Stimulated activated CD4-positive, alpha-beta T cell treated with anti-CD3 and anti-CD28 coated beads, Interleukin-12 subunit alpha, Interleukin-12 subunit beta, amount 100 ng/mL, for 24 hours (primary cell): ENCODE results near the gene C2orf68.
"Not testable (repeated sequence)": the region's sequence is repeated elsewhere in the genome, so short reads cannot be mapped to it uniquely, and the experiment has no call there.

Experiments used
- DNase-seq, 2 experiments: peaks; one replicate each; pipeline ENCODE4 v3.0.0-alpha.2; 2020; ENCODE audit warnings: low read depth in 2 of 2

C2orf68 gene

DNA sequence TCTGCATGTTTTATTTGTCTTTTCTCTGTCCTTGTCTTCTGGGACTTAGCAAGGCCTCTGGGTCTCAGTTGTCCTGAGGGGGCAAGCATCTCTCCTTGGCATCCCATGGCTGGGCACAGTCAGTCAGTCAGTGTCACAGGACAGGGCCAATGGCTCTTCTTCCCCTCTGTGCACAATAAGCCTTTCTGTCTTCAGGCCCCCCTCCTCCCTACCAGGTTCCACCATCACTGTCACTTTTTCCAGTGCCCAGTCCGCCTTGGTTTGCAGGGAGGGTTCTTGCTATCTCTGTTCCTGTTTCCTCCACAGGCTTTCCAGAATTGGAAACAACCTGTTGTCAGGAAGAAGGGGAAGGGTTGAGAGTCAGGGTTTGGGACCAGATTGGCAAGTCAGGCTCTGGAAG, 29.4 kb downstream of the C2orf68 start:
- DNase-seq, result no peak

DNA sequence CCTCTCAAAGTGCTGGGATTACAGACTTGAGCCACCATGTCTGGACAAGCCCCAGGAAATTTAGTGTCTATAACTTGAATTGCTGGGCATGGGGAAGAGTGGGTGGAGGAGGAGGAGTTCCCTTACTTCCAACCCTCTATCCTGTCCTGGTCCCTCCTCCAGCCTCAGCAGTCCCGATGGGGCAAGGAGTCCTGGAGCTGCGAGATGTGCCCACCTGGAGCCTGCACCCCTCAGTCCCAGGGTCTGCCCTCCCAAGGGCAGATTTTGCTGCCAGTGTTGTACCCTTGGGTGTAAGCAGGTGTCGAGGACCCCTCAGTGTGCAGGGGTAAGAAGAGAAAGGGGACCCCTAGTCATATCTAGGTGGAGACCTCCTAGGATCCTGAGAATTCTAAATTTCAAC, 31.7 kb downstream of the C2orf68 start:
- DNase-seq, result no peak

DNA sequence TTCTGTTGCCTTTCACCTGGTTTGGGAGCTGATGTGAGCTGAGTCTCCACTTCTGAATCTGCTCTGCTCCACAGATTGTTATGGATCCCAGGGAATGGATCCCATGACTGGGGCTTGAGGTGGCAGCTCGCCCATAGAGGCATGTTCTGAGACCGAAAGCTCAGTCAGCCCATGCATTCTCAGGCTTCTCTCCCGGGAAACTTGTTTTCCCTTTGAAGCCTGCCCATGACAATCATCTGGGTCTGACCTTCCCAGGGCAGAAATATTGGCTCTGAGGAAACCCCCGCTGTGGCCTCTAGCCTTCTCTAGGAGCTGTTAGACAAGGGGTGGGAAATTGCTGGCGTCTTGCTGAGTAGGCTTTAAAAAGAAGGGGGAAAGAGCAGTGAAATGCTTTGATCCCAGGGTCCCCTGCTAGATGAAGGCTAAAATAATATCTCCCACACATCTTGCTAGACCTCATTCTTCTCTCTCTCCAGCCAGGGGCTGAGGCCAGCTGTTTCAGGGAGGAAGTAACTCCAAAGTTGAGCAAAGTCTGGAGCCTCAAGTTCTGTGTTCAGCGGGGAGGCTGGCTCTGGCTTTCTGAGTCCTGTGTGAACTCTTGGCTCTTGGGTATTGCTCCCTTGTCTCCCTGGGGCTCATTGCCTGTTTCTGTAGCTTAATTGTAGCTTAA, 32.5 kb downstream of the C2orf68 start:
- DNase-seq, result no peak

DNA sequence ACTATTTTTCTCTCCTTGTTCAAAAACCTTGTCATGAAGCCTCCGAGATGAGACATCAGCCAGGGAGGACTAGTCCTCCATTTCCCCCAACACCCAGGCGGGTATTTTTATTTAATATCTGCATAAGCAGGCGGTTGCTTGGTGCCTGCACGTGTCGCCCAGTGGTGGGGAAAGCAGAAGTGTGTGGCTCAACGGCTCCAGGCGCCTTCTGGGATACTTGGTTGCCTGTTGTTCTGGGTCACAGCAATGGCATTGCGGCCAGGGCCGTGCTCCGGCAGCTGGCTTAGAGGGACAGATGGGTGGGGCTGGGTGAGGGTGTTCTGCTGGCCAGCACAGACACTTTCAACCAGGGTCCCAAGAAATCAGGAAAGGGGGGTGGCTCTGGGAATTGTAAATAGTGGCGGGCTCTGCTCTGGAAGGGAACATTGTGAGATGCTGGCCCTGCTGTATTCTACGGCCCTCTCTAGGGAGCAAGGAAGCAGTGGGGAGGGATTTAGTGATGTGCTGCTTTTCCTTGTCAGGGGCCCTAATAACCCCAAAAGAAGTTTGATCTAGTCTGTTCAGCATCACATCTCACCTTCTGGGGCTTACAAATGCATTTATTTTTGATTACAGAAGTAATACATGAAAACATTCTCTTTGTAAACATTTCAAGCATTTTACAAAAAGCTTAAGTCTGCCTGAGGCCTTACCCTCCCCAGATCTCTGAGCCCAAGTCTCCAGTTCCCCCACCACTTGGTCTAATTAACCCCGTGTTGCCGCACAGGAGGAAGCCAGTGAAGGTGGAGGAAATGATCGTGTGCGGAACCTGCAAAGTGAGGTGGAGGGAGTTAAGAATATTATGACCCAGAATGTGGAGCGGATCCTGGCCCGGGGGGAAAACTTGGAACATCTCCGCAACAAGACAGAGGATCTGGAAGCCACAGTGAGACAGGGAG, 33.4 kb downstream of the C2orf68 start:
- no peak for DNase-seq

DNA sequence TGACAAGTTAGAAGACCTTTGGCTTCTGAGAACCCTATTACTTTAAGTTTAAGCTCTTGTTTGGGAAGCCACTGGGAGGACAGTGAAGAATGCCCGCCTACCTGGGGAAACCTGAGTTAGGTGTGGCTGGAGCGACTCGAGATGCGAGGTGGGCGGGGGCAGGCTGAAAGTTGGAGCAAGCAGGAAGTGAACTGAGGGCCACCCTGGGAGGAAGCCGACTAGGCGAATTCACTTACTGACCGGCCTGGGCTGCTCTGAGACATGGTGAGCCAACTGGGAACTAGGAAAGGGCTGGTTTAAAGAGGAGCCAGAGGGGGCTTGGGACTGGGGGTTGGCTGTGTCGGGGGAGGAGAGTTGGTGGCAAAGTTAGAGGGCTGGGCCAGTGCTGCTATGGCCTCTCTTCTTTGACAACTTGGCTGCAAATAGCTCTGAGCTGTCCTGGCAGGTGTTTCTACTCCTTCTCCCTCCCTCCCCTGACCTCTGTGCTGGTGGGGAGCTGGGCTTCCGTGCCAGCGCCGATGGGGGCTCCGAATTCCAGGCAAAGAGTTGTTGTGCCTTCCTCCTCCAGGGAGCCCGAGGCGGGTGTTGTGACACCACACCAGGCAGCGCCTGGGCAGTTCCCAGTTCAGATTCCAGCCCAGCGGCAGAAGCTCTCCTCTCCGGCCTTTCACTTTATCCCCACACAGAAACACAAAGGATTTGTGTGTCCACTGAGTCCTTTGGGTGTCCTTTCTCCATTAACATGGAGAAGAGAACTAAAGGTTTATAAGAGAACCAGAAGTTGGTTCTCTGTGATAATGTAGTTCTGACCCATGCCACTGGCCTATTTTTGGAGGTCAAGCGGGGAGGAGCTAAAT, 34.3 kb downstream of the C2orf68 start, which contains the start of gene VAMP8:
Gene VAMP8, plus strand, starts transcription at position 201 of the 857 bp plus-strand sequence. Its CDS starts 61 bp downstream, at position 262.
- DNase-seq, result peak; percentile 29 to 63

DNA sequence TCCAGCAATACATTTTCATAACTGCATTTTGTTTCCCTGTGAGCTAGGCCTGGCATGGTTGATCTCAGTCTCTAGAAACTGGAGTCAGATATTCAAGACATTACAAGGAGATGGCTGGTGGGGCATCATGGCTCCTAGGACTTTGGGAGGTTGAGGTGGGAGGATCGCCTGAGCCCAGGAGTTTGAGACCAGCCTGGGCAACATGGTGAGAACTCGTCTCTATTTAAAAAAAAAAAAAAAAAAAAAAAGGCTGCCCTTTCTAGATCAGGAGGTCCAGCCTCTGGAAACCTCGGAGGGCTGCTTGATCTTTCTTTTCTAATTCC, 34.8 kb downstream of the C2orf68 start:
- DNase-seq, result no peak

DNA sequence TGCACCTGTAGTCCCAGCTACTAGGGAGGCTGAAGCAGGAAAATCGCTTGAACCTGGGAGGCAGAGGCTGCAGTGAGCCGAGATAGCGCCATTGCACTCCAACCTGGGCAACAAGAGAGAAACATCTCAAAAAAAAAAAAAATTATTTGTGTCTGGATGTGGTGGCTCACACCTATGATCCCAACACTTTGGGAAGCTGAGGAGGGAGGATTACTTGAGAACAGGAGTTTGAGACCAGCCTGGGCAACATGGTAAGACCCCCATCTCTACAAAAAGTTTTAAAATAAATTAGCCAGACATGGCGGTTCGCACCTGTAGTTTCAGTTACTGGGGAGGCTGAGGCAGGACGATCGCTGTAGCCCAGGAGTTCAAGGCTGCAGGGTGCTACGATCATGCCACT, 36.1 kb downstream of the C2orf68 start:
- DNase-seq, result no peak

DNA sequence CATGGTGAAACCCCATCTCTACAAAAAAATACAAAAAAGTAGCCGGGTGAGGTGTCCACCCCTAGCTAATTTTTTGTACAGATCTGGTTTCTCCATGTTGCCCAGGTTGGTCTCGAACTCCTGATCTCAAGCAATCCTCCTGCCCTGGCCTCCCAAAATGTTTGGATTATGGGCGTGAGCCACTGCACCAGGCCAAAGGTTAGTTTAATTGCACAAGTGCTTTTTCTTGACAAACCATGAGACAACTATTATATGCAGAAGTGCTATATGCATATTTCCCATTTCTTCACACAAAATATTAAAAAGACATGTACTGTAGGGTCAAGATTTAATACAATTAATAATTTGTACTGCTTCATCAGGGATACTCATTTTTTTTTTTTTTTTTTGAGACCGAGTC, 45.6 kb downstream of the C2orf68 start:
- no peak for DNase-seq

DNA sequence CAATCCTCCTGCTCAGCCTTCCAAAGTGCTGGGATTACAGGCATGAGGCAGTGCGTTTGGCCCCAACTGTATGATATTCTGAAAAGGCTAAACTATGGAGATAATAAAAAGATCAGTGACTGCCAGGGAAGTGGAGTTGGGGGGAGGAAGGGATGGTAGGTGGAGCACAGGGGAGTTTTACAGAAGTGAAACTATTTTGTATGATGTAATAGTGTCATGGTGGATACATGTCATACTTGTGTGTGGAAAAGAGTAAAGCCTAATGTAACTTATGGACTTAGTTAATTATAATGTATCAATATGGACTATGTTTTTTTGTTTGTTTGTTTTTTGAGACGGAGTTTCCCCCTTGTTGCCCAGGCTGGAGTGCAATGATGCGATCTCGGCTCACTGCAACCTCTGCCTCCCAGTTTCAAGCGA, 47.7 kb downstream of the C2orf68 start:
- no peak for DNase-seq

DNA sequence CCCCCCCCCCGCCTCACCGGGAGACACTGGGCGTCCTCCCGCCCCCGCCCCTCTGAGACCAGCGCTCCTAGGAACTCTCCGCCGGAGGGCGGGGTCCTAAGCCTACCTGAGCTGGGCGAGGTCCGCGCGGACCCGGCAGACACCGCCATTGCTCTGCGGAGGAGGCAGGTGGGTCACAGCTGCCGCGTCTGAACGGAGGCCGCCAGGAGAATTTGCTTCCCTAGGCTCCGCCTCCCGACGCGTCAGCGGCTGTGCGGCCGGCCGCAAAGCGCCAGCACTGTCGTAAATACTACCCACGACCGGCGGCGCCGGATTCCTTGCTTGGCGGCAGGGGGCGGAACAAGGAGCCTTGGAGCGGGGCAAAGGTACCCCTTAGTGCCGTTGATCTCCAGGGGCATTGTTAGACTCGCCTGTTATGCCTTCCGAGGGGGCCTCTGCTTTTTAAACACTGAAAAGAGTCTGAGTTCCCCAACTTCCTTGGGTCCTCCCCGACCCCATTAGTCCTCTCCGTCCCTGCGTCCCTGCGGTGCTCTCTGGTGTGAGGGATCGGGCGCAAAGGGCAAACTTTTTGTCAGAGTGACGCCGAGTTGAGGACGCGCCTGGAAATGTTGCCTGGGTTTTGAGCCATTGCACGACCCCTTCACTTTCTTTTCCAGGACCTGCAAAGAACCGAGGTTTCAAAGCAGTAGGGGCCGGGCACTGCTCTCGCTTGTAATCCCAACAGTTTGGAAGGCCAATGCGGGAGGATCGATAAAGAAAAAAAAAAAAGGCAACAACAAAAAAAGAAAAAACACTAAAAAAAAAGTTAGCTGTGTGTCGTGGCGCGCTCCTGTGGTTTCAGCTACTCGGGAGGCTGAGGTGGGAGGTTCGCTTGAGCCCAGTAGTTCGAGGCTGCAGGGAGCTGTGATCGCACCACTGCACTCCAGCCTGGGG, 50.3 kb downstream of the C2orf68 start, which contains the start of gene GGCX:
Gene GGCX, minus strand, starts transcription at position 214 of the 933 bp plus-strand sequence. Its CDS starts 65 bp downstream, at position 149.
- DNase-seq, result peak; percentile 93

DNA sequence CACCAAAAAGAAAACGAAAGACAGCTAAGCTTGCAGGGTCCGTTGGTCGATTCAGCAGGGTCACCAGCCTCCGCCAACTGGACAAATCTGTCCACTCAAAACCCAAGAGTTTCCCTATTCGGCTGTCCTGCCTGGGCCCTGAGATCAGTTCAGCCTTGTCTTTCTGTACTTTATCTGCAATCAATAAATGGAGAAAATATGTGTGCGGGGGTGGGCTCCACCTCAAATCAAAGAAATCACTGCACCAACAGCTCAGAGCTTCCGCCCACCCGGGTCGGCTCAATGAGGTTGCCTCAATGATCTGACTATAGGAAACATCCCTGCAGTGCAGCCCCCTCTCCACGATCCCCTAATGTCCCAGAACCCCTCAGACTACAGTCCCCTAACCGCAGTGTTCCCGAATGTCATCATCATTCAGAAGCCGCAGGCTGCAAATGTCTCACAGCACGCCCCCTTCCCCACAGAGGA, 51.0 kb downstream of the C2orf68 start:
- DNase-seq, result no peak

DNA sequence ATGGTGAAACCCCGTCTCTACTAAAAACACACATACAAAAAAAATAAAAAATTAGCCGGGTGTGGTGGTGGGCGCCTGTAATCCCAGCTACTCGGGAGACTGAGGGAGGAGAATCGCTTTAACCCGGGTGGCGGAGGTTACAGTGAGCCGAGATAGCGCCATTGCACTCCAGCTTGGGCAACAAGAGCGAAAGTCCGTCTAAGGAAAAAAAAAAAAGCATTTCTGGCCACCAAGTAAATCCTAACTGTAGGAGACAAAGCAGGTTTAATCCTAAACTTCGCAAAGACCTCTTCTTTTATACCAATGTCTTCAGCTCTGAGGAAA, 51.5 kb downstream of the C2orf68 start:
- not testable (repeated sequence) for DNase-seq

DNA sequence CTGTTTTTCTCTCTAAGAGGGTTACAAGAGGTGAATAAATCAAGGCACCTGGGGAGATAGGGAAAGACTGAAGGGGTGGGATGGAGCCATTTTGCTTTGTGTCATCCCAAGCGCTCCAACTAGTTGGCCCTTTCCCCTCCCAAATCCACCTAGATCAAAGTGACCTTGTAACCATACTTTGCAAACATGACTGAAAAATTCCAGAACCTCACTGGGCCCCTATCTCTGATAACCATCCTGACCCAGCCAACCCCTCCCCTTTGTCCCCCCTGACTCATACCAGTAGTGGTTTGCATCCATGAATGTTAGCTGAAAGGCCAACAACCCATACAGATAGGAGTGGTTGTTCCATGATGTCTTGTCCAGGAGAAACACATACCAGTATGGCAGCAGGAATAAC, 53.7 kb downstream of the C2orf68 start:
- no peak for DNase-seq

DNA sequence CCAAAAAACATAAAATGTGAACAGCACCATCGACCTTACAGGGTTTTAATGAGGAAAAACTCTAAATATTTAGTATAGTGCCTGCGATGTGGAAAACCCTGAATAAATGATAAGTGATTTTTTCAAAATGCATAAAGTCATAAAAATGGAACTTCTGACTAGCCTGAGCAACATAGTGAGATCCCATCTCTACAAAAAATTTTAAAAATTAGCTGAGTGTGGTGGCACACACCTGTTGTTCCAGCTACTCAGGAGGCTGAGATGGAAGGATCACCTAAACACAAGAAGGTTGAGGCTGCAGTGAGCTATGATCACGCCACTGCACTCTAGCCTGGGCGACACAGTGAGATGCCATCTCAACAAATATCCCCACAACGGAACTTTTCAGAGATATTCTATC, 54.7 kb downstream of the C2orf68 start:
- no peak for DNase-seq
